Astrocyte of the cerebellum (primary cell): ENCODE data around the gene PDE4A.
A peak's percentile ranks its signal among the peaks of the same experiment; 100 is the strongest.
"Not testable (repeated sequence)": the region's sequence is repeated elsewhere in the genome, so short reads cannot be mapped to it uniquely, and the experiment has no call there.

Experiments used
- DNase-seq: peaks from one replicate; pipeline ENCODE4 v3.0.0-alpha.2; 2011; ENCODE audit warnings: low read depth
- H3K4me3 ChIP-seq: 2 replicates; pipeline ENCODE4 v1.5.1; 2011; ENCODE audit warnings: mild to moderate bottlenecking, low read depth, low read length, moderate library complexity
- in situ Hi-C: cut with HindIII; loops from 2 replicates; pipeline ENCODE4 v1.10.0; 2017; ENCODE audit warnings: low sequenced_read_pairs
- TF ChIP-seq, protein P1 (sequence below): IDR thresholded peaks from 2 replicates; pipeline ENCODE4 v1.5.1; 2012; ENCODE audit warnings: low read length, low read depth, moderate library complexity, mild to moderate bottlenecking; ENCODE audit errors: missing control alignments

The PDE4A gene

DNA sequence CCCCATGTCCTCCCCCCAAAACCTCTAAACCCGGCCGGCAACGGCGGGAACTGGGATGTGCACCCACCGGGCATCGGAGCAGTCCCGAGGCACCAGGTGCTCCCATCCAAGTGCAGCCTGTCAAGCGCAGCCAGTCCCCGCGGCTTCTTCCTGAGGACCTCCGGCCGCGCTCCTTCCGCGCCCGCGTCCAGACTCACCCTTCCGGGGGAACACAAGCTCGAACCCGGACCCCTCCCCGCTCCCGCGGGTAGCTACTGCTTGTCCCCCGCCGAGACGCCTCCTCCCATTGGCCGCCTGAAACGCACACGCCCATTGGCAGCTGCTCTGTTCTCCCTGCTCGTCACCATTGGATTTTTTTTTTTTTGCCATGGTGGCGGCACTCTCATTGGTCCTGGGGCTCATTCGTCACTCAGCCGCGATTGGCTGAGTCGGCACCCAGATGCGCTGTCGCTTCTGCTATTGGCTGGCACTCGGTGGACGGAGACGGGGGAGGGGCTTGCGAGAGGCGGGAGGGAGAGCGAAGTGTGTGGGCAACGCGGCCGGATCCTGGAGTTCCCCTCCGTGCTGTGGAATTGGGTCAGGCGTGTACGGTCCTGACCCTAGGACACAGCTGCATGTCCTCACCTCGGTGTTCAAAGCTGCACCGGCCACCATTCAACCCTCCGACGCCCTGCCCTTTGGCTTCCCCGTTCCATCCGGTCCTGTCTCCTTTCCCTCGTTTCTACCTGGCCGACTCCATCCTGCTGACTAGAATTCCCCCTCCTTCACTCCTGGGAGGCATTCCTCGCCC lies 39.8 kb upstream of the PDE4A start, which contains the start of gene TYK2:
Gene TYK2, minus strand, starts transcription at position 260 of the 790 bp plus-strand sequence. CDS start 2,166 bp downstream, outside the sequence.
- in situ Hi-C loops: no loop called here
- H3K4me3 ChIP-seq: peak within 1 kb of the TSS; percentile 82
- TF ChIP-seq, protein P1, sequence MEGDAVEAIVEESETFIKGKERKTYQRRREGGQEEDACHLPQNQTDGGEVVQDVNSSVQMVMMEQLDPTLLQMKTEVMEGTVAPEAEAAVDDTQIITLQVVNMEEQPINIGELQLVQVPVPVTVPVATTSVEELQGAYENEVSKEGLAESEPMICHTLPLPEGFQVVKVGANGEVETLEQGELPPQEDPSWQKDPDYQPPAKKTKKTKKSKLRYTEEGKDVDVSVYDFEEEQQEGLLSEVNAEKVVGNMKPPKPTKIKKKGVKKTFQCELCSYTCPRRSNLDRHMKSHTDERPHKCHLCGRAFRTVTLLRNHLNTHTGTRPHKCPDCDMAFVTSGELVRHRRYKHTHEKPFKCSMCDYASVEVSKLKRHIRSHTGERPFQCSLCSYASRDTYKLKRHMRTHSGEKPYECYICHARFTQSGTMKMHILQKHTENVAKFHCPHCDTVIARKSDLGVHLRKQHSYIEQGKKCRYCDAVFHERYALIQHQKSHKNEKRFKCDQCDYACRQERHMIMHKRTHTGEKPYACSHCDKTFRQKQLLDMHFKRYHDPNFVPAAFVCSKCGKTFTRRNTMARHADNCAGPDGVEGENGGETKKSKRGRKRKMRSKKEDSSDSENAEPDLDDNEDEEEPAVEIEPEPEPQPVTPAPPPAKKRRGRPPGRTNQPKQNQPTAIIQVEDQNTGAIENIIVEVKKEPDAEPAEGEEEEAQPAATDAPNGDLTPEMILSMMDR: no peak
- peak; percentile 97 for DNase-seq

DNA sequence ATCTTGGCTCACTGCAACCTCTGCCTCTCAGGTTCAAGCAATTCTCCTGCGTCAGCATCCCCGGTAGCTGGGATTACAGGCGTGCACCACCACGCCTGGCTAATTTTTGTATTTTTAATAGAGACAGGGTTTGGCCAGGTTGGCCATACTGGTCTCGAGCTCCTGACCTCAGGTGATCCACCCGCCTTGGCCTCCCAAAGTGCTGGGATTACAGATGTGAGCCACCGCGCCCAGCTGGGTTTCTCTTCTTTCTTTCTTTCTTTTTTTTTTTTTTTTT lies 37.2 kb upstream of the PDE4A start:
- in situ Hi-C loops, DNase-seq, H3K4me3 ChIP-seq: not testable (repeated sequence)

GRCh38 chr19:10384580-10384979 lies 35.8 kb upstream of the PDE4A start:
- TF ChIP-seq, protein P1: no peak
- in situ Hi-C loops: no loop called here

GRCh38 chr19:10388957-10389356 lies 31.4 kb upstream of the PDE4A start:
- peak; percentile 65 for DNase-seq
- H3K4me3 ChIP-seq: no peak overlapping the region
- TF ChIP-seq, protein P1: peak; percentile 97
- in situ Hi-C loops: no loop called here

More at GRCh38 chr19:10384580-10384979, 35.8 kb upstream of the PDE4A start:
- no peak overlapping the region for H3K4me3 ChIP-seq
- no peak for DNase-seq

DNA sequence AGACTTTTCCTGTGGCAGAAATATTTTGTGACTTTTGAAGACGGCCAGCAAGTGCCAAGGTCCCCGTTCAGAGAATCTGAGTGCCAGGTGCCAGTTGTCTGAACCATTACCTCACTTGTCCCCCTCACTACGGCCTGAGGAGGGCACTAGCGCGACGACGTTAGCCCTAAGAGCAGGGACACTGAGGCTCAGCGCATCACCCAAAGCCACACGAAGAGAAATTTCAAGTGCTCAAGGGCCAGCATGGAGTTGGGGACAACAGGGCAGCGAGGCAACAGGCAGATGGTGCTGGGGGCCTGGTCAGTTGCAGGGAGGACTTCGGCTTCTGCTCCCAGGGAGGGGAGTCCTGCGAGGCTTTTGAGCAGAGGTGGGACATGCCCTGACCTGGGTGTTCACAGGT lies 30.5 kb upstream of the PDE4A start:
- no peak for DNase-seq
- in situ Hi-C loops: no loop called here
- H3K4me3 ChIP-seq: no peak overlapping the region
- TF ChIP-seq, protein P1: peak; percentile 16

- DNase-seq: peak; percentile 62
- TF ChIP-seq, protein P1: peak; percentile 96
- no peak overlapping the region for H3K4me3 ChIP-seq
- in situ Hi-C loops: no loop called here
These were observed 29.6 kb upstream of the PDE4A start for GRCh38 chr19:10390652-10391286.

DNA sequence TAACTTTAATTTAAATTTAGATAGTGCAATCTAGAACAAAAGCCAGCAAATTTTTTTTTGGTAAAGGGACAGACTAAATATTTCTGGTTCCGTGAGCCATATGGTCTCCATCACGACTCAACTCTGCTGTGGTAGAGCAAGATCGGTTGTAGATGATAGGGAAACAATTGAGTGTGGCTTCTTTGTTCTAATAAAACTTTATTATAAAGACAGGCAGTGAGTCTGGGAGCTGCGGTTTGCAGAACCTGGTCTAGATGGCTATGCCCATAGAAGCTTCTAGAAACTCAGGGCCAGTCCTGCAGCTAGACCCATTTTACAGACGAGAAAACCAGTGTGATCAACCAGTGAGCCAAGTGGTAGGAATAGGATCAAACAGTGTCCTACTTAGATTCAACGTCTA lies 28.2 kb upstream of the PDE4A start:
- in situ Hi-C loops: no loop called here
- no peak overlapping the region for H3K4me3 ChIP-seq
- DNase-seq: no peak
- TF ChIP-seq, protein P1: no peak
